NCI-H2081 treated with DMSO at 0.1 percent for 48 hours (cell line): ENCODE measurements around the gene SYNE3.

Experiments
- DNase-seq: peaks from one replicate; lab custom pipeline; 2025; lab: John Stamatoyannopoulos, UW

SYNE3 gene

GRCh38 chr14:95489214-95490137, 27.0 kb downstream of the SYNE3 start:
- DNase-seq: no peak

GRCh38 chr14:95488376-95489213, 27.9 kb downstream of the SYNE3 start:
- no peak for DNase-seq

DNA sequence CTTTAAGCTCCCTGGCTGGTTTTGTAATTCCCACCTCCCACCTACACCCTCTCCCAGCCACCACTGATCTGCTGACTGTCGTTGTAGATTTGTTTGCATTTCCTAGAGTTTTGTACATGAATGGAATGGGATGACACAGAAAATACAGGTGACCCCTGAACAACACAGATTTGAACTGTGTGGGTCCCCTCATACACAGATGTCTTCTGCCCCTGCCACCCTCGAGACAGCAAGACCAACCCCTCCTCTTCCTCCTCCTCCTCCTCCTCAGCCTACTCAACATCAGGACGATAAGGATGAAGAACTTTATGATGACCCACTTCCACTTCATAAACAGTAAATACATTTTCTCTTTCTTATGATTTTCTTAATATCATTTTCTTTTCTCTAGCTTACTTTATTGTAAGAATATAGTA, 28.8 kb downstream of the SYNE3 start:
- DNase-seq: no peak

GRCh38 chr14:95486875-95487668, 29.4 kb downstream of the SYNE3 start:
- DNase-seq: no peak

DNA sequence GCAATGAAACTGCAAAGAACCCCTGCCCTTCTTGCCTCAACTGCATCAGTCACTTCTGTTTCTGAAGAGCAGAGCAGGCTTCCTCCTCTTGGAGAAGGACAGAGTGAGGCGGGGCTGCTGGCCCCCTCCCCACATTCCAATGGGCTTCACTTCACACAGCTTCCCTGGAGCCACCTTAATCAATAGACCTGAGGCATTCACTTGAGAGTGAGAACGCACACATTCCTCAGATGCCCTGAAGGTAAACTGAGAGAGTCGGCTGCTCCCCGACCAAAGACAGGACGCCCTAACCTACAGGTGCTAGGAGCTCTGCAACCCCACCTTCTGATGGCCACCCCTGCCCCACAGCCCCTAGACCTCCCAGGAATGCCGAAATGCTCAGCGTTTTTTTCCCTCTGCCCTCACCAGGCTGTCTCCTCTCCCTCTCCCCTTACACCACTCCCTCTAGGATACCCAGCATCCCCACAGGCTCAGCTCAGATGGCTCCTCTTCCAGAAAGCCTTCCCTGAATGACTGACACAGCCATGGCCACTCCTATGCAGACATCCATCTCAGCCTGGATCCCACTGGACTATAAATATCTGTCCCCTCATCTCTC, 31.1 kb downstream of the SYNE3 start:
- no peak for DNase-seq

- DNase-seq: no peak
Observed at GRCh38 chr14:95484296-95484695, 32.2 kb downstream of the SYNE3 start.

GRCh38 chr14:95483309-95484165, 32.9 kb downstream of the SYNE3 start:
- DNase-seq: no peak

GRCh38 chr14:95482627-95483308, 33.7 kb downstream of the SYNE3 start:
- DNase-seq: no peak

DNA sequence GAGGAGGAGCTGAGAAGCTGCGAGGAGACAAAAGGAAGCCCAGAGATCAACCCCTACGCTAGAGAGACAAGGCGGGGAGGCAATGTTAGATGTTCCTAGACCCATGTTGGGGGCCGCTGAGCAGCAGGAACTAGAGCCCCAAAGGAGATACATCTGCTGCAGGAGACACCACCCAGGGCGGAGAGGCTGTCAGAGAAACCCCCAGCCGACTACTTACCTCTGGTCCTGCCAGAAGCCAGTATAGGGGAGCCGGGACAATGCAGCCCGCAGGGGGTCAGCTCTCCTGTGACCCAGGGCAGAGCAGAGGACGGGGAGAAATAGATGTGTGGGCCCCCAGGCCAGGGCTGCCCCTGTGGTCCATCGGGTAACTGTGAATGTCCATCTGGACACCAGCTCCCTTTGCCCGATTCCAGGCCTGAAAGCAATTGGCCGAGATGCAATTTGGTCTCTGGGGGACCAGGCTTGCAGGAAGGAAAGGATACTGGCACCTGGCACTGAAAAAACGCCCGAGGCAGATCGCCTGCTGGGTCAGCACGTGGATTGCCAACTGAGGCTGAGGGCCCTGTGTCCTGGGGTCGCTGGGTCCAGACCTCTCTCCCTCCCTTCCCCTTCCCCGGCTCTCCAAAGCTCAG, 34.9 kb downstream of the SYNE3 start:
- DNase-seq: no peak

GRCh38 chr14:95480887-95481226, 35.6 kb downstream of the SYNE3 start:
- no peak for DNase-seq

DNA sequence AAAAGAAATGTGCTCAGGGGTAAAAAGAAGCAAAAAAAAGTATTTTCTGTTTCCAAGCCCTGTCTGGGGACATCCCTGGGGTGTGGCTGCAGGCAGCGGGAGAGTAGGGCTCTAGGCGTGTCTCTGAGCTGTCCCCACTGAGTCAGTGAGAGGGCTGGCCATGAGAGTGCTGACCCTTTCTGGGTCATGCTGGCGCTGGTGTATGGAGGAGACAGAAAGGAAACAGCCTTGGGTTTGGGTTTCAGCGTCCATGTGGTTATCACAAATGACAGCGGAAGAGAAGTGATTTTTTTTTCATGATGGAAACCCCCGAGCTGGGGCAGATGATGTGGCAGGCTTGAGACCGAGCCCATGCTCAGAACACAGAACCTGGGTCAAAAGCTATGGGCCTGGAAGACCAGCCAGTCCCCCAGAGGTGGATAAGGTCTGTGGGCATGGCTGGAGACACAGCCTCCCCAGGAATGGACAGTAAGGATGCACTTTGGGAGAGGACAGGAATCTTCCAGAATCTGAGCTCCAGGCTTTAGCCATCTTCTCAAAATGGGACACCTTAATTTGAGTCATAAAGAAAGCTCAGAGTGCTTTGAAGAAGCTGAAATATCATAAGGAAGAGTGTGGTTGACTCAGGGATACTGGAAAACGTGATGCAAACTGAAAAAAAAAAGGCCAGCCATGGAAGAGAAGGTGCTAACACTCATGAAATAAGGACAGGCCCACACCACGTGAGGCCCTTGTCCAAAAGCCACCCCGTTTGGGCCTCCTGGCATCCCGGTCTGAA, 36.2 kb downstream of the SYNE3 start:
- no peak for DNase-seq

DNA sequence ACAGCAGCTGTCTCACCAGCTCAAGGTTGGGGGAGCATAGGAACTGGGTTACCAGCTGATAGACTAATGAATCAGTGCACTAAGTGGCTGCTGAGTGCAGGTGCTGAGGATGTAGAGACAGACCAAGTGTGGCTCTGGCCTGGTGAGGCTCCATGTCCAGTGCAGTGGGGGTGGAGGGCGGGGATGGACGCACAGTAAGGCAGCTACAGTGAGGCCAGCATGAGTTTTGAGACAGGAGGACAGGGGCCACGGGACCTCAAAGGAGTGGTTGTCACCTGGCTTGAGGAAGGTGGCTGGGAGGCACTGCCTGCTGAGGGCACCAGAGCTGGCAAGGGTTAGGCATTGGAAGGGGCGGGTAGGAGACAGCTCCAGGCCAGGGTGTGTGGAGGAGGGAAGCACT, 37.0 kb downstream of the SYNE3 start:
- no peak for DNase-seq

DNA sequence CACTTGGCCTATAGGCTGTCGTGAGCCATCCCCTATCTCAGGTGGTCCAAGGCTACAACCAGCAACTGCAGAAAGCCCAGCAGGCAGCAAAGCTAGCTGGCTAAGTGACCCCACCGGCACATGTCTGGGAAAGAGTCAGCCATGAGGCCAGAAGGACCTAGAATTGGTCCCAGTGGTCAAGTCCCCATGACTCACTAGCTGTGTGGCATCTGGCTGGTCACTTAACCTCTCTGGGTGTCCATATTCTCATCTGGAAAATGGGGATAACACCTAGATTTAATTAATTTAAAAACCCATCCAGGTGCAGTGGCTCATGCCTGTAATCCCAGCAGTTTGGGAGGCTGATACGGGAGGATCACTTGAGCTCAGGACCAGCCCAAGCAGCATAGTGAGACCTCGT, 37.6 kb downstream of the SYNE3 start:
- no peak for DNase-seq

DNA sequence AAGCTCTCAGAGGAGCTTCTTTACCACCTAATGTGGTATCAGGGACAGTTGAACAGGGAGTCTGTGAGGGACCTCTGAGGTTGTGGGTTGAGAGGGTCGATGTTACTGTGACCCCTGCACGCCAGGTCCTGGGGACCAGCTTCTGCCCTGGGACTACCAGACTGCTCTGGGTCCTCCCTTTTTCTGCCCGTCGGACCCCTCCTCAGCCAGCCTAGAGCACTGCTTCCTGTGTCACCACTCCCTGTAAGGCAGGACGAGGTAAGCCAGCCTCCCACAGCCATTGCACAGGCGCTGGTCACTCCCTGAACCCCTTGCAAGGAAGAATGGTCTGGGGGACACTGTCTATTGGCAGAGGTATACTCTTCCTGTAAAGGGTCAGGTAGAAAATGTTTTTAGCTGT, 38.1 kb downstream of the SYNE3 start:
- no peak for DNase-seq

- peak; percentile 10 for DNase-seq
Observed at GRCh38 chr14:95477411-95478269, 38.8 kb downstream of the SYNE3 start.

- no peak for DNase-seq
Observed at GRCh38 chr14:95476747-95477146, 39.7 kb downstream of the SYNE3 start.

- DNase-seq: no peak
Observed at GRCh38 chr14:95475540-95476240, 40.8 kb downstream of the SYNE3 start.
